Stimulated activated CD4-positive, alpha-beta T cell treated with anti-CD3 and anti-CD28 coated beads, Interleukin-4, amount 100 ng/mL, for 4 hours (primary cell): ENCODE data around the gene FOXO6.

Source experiments
- DNase-seq, 2 experiments: peaks; one replicate each; pipeline ENCODE4 v3.0.0-alpha.2; 2020

The FOXO6 gene

DNA sequence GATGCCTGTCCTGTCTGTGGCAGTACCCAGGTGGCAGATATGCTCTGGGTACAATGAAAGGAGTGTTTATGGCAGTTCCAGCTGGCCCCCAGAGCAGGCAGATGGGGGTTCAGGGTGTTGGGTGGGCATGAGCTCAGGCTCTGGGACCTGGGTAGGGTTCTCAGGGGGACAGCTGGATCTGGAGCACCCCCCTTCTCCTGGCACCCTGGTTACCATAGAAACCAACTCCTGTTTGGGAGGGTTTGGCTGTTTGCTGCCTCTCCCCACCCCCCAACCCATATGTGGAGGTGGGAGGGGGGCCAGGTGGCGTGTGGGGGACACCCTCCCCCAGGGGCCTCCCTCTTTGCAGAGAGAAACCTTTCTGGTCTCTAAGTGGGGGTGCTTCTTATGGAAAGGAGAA, 7.1 kb downstream of the FOXO6 start:
- DNase-seq, result no peak

DNA sequence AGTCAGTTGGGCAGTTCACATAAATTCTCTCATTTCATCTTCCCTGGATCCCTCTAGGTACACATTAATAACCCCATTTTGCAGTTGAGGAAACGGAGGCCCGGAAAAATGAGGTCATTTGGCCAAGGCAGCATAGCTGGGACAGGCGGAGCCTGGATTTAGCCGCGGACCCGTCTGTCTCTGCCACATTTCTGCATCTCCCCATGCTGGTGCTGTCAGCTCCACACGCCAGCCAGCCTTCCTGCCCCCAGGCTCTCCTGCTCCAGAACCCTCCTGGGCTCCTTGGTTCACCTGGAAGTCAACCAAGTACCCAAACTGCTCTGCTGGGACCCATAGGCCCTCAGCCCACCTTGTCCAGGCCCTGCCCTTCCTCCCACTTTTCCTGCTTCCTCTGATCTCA, 7.6 kb downstream of the FOXO6 start:
- no peak for DNase-seq

DNA sequence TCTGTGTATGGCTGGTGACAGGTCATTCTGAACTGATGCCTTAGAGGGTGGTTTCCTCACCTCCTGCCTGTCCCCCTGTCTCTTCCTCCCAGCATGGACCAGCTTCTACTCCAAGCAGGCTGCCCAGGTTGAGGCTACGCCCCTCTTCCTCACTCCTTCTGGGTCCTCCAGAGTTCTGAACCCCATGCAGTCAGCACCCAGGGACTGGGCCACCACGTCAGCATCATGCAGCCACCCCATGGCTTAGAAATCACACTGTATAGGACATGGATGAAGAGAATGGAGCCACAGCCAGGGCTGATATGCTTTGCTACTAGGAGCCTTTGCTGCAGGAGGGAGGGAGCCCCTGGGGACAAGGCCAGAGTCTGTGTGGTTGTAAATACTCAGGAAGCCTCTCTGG, 8.3 kb downstream of the FOXO6 start:
- DNase-seq, result no peak

DNA sequence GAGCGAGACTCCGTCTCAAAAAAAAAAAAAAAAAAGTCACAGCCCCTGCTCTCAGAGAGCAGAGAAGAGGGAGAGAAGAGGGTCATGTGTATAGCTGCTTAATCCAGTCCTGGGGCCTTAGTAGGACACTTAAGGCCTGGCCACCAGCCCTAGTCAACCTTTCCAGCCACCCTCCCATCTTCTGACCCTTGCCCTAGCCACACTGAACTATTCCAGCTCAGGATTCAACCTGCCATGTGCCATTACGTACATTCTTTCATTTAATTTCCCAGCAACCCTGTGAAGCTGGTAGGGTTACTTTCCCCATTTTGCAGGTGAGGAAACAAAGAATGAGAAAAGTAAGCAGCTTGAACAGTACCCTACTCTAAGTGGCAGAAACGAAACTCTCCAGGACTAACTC, 9.0 kb downstream of the FOXO6 start:
- no peak for DNase-seq

DNA sequence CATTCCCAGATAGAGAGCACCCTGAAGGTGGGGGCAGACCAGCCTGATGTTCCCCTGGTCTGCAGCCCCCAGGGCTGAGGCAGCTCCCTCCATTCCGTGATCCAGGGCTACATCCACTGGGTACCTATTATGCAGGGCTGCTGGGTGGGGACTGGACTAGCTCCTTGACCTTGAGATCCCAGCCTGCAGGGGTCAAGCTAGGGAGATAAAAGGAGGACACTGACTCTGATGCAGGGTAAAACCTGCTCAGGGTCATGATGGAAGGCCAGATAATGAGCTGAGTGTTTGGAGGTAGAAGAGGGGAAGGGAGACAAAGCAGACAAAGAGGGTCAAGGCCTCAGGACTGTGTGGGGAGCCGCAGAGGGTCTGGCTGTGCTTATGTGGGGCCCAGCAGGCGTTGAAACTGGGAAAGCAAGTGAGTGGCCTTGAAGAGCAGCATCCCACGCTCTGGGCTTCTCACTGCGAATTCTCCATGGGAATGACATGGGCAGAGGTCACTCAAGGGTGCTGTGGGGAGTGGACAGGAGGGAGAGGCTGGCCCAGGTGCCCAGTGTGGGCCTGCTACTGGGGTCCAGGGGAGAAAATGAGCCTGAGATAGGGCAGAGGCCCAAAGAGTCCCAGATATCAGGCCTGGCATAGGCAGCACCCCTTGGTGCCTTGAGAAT, 9.7 kb downstream of the FOXO6 start:
- no peak for DNase-seq

DNA sequence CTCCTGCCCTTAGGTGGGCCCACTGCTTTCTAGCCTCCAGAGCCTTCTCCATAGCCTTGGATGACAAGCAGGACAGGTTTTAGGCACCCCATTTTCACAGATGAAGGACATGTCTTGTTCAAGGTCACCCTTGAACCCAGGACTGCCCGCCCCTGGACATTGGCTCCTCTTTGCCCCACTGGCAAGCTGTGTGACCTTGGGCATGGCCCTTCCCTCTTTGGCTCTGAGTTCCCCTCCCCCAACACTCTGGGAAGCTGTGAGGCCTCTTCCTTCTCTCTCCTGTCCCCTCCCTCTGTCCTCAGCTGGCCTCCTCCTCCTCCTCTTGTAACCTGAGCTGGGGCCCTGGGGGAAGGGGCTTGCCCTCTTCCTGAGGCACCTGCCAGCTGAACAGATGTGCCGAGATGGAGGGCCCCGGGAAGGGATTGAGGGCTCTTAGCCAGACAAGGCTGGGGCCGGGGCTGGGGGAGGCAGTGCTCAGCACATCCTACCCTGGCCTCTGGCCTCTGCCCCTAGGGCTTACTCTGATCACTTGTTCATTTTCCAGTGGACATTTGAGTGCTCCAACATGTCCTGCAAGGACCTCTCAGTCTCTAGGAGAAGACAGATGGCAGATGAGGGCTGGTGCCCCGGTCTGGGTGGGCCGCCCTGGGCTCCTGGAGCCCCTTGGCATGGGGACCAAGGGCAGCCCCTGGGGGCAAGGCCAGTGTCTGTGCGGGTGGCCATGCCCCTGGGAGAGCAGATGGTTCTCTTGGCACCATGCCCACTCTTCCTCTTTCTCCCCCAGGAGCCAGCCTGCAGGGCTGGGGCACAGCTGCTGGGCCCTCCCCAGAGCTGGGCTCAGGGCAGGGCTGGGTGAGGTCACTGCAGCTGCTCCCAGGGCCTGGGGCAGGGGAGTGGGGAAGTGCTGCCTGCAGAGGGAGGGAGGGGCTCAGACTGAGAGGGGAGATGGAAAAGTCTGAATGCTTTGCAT, 10.7 kb downstream of the FOXO6 start:
- no peak for DNase-seq

DNA sequence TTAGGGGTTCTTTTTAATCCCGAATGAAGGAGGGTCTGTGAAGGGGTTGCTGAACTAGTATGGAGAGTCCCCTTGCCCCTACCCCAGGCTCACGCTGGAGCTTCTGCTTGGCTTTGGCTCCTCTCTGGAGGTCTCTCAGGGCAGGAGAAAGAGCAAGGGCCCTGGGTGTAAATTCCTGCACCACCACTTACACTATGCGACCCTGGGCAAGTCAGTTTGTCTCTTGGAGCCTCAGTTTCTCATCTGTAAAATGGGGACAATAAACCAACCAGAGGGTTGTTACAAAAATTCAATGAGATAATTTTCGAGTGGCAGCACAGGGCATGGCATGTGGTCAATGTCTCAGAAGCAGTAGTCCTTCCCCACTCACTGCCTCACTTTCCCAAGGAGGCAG, 11.4 kb downstream of the FOXO6 start:
- no peak for DNase-seq

DNA sequence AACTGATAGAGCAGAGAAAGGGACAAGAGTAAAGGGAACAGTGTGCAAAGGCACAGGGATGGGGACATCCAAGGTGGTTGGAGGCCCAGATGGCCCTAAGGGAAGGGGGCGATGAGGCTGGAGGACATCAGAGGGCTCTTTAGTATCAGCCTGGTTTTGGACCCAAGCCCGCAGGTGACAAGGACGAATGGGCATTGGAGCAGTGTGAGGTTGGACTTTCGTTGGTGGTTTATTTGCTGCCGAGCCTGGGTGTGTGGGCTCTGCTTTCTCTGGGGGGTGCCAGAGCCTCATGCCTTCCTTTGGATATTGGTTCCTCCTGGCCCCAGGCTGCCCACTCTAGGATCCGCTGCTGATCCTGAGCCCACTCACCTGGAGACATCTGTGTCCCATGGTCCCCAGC, 12.1 kb downstream of the FOXO6 start:
- no peak for DNase-seq

DNA sequence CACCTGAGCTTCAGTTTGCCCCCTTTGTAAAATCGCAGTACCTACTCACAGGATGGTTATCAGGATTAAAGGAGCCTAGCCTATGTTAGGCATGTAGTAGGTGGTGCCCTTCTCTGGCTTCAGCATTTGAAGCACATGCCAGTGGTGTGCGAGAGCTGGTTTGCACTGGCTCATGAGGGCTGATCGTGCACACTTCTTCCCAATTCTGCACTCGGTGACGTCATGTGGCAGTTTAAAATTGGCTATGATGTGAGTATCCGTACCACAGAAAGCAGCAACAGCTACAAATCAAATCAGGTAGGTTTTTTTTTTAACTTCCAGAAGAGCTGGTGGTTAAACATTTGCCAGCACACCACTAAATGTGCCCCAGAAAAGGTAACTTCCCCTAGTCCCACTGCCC, 13.5 kb downstream of the FOXO6 start:
- no peak for DNase-seq

DNA sequence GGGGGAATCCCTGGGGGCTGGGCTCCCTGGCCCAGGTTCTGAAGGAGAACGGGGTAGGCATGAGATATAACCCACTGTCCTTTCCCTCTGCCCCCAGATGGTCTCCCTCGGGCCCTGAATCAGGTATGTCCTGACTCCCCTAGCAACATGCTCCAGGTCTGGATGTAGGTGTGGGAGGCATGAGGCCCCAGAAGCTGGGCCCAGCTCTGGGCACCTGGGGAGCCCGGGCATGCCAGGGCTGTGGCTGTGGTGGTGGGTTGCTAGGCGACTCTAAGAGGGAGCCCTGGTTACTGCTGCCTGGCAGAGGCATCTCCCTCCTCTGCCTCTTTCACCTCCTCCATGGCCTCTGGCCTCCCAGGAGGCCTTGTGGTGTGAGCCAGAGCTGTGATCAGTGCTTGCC, 16.2 kb downstream of the FOXO6 start:
- no peak for DNase-seq

DNA sequence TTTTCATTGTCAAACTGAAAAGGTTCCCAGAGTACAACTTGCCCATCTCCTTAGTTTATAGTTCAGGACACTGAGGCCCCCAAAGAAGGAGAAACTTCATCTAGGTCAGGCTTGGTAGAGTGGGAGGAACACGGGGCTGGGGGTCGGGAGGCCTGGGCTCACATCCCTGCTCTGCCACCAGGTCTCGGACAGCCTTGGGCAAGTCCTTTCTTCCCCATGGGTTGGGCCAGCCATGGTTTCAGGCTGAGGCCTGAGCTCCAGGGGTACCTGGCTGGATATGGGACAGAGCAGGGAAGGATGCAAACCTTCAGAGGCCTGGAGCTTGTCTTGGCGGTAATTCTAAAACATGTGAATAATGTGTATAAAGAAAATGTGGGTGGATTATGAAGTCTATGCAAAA, 17.0 kb downstream of the FOXO6 start:
- no peak for DNase-seq

DNA sequence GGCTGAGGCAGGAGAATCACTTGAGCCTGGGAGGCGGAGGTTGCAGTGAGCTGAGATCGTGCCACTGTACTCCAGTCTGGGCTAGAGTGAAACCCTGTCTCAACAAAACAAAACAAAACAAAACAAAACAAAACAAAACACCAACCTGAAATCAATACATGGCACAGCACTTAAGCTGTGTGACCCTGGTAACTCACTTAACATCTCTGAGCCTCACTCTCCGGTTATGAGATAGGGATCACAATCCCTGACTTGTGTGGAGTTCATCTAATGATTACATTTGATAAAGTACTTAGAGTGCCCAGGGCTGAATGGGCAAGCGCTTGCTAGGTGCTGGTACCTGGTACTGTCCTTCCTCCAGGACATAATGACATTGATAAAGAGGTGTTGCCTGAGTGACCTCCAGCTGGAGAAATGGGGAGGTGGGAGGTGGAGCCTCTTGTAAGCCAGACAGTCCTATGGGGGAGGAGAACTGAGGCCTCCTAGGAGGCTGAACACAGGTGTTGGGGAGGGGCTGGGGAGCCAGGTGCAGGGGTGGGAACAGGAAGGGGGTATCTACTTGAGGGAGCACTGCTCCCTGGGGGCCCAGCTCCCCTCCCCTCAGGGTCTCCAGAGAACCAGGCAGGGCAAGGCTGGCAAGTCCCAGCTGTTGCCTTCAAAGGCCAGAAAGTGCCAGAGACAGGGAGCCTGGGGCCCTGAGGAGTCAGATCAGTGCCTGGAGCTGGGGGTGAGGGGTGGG, 17.9 kb downstream of the FOXO6 start:
- DNase-seq, result no peak

DNA sequence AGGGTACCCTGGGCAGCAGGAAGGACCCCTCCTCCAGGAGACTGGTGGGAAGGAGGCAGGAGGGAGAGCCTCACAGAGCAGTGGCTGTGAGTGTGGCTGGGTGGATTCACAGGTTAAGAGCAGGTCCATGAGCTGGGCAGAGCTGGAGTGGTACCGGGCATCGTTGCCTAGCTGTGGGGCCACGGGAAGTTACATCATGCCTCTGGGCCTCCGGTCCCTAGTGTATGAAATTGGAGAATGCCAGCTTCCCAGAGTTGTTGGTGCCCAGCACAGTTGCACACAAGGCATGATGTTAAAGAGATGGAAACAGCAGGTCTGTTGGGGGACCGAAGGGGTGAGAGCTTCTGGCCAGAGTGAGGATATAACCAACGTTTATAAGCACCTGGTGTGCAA, 18.5 kb downstream of the FOXO6 start:
- DNase-seq, result no peak

DNA sequence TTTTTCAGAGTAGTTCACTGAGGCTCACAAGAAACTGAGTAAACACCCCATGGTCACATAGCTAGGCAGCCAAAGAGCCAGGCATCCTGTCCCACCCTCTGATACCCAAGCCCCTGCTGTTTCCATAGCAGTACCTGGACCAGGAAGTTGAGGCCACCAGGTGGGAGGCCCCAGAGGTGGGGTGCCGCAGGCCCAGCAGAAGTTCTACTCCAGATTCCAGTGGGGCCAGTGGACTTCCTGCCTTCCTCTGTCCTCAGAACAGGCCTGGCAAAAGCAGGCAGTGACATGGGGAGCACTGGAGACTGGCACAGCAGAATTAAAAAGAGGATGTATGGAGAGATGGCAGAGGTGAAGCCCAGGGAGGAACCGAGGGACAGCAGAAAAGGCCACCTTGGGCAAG, 19.0 kb downstream of the FOXO6 start:
- DNase-seq, result no peak

DNA sequence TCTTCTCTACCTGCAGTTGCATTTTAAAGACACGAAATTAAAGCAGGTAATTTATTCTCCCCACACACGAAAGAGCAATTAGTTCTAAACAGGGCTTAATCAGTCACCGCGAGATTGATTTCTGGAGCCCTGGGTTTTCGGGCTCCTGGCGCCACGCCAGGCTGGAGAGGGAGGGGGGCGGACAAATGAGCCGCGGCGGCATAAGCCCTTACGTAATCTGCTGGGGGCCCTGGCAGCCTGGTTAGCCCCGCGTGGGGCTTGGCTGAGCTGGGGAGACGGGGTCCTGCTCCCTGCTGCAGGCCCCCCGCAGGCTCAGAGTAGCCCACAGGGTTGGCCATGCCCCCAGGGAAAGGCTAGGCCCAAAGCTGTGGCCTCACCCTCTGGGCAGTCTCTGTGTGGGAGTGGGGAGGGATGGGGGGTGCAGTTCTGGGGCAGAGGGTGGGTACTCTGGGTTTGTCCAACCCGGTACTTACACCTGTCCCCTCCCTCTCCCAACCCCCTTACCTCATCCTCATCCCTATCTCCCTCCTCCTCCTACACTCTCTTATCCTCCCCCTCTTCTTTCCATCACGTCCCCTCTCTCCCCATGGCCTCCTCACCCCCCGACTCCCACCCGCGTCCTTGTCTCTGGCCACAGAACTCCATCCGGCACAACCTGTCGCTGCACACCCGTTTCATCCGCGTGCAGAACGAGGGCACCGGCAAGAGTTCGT, 19.9 kb downstream of the FOXO6 start:
- DNase-seq, result no peak

DNA sequence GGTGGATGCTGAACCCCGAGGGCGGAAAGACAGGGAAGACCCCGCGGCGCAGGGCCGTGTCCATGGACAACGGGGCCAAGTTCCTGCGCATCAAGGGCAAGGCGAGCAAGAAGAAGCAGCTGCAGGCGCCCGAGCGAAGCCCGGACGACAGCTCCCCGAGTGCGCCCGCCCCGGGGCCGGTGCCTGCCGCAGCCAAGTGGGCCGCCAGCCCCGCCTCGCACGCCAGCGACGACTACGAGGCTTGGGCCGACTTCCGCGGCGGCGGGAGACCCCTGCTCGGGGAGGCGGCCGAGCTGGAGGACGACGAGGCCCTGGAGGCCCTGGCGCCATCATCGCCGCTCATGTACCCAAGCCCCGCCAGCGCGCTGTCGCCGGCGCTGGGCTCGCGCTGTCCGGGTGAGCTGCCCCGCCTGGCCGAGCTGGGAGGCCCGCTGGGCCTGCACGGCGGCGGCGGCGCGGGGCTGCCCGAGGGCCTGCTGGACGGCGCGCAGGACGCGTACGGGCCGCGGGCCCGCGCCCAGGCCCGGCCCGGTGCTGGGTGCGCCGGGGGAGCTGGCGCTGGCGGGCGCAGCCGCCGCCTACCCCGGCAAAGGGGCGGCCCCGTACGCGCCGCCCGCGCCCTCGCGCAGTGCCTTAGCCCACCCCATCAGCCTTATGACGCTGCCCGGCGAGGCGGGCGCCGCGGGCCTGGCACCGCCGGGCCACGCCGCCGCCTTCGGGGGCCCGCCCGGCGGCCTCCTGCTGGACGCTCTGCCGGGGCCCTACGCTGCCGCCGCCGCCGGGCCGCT, 20.7 kb downstream of the FOXO6 start:
- DNase-seq, result peak; percentile 44 to 49

DNA sequence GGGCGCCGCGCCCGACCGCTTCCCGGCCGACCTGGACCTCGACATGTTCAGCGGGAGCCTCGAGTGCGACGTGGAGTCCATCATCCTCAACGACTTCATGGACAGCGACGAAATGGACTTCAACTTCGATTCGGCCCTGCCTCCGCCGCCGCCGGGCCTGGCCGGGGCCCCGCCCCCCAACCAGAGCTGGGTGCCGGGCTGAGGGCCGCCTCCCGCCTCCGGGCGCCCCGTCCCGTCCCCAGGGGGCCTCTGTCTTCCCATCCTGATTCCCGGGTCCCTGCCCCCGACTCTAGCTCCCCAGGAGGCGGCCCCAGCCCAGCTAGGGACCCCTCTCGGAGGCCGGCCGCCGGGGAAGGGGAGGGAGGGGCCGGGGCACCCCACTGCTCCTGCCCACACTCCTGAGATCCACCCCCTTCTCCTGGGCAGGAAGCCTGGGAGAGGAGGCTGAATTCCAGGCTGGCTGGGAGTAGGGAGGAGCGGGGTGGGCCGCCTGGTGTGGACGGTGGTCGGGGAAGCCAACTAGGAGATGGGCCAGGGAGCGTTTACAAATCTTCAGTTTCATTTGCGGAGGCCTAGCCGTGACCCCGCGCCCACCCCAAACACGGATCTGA, 21.4 kb downstream of the FOXO6 start:
- DNase-seq, result no peak

DNA sequence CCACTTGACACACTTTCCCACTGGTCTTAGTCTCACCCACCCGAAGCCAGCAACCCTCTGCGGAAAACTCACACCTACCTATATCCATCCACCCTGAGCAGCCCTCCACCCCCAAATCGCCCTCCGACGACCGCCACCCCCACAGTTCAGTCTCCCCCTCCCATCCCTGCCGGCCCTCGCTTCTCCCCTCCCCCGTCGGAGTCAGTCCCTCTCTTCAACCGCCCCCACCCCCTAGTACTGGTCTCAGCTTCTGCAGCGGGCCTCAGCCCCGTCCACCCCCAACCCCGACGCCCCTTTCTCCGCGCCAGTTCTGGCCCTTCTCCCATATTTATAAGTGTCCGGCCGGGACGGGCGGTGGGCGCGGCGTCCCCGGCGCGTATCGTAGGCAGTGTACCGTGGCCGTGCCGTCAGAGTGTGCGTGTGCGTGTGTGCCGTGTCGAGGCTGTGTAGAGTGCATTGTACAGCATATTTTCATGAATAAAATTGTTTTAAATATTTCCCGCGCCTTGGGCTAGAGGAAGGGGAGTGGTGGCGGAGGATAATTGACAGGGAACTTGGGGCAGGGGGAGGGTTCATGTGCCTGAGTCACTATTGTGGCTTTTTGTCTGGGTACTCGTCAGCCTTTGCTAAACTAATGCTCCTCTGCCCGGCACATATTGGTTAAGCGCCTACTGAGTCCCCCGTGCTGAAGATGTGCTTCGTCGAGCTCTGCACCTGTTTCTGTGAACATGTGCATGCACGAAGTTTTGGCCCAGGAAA, 22.0 kb downstream of the FOXO6 start:
- DNase-seq, result peak in 1 of 2 experiments; percentile 63

DNA sequence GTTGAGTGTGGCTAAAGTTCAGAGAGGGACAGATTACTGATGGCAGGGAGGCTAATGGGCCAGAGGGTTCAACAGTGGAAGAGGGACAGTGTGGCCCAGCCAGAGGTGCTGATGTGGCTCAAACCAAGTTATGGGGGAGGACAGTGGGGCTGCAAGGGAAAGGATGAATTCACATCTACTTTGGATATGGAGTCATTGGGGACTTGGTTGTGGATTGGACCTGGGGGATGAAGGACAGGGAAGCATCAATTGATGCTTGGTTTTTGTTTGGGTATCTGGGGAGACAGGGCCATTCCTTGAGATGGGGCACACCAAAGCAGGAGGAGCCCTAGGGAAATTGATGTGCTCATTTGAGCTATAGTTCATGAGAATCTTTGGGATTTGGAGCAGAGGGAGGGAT, 23.3 kb downstream of the FOXO6 start:
- no peak for DNase-seq

DNA sequence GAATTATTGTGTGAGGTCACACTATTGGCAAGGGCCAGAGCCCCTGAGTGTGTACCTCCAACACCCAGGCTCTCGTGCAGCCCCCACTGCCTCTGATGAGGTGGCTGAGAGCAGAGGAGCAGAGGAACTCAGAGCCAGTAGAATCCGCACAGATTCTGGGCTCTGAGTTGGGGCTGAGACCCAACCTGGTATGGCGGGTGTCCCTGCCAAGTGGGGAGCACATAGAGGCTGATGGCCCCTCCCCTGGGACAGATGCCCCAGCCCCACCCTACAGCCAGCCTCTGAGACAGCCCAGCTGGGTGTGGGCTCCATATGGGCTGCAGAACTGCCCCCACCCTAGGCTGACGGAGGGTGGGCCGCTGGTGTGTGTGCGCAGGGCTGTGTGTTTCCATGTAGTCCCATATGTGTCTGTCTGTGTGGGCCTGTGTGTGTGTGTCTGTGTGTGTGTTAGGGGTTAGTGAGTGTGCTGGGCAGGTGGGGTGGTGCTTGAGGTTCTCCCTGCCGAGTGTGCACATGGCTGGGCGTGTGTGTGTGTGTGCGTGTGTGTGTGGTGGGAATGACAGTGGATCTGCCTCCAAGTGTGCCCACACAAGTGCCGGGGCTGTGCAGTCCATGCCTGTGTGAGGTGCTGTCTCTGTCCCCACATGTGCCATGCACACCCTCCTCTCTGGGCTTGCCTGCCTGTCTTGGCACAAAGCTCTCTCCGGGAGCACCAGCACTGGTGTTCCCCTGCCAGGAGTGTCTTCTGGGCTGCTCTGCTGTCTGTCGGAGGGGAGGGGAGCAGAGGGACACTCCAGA, 24.4 kb downstream of the FOXO6 start:
- no peak for DNase-seq
